ENCODE measurements around the gene MAP3K15. TPM values are rescaled to one million over a fixed set of nuclear protein-coding genes. Genes with fewer than 3 reads are reported as not detected.
A peak's percentile ranks its signal among the peaks of the same experiment; 100 is the strongest.

Gene MAP3K15
- total RNA-seq, 2 experiments from 2014 or later: 0.28 to 0.38 TPM

DNA sequence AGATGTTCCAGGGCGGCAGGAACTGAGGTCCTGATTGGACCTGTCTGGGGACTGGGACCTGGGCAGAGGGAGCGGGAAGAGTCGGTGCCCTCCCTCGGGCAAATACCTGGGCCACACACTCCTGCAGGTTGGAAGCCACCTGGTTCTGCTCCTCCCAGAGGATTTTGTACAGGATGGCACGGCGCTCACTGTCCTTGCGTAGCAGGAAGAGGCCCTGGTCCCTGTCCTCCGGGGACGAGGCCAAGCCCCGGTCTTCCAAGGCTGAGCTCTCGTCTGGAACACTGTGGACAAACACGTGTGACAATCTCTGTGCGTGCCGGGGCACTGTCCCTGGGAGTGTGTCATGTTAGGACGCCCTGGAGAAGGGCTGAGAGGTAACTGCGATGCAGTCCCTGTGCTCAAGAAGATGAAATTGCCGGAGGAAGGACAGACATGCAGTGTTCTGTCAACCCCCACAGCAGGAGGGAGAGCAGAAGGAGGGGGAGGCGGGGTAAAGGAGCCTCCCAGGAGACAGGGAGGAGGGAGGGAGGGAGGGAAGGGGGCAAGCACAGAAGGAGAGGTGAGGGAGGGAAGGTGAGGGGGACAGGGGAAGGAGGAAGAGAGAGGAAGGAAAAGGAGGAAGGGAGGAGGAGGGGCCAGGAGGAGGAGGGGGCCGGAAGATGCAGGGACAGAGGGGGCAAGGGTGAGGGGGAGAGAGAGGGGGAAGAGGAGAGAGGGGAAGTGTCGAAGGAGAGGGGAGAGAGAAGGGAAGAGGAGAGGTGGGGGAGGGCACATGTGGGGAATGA is 142.6 kb downstream of the MAP3K15 start:
- no peaks in the 10 kb centered on the region for H3K36me3 Mint-ChIP-seq (ENCODE audit: low read depth)
- ChIA-PET CTCF (interaction anchor here (0.6 to 1.5 kb wide), 8 partner anchors 12 to 1765 kb away, joined by 3 to 4 read pairs (median 4); no protein-coding TSS in a partner anchor), POLR2A (interaction anchor here (1.1 kb wide), 1 partner anchor 285 kb away, joined by 3 read pairs; no protein-coding TSS in a partner anchor)
- peaks cover 7% of the 10 kb centered on the region for H3K4me1 Mint-ChIP-seq
- no peak for DNase-seq
- H3K27me3 Mint-ChIP-seq: peaks cover 2% of the 10 kb centered on the region
- no peaks in the 10 kb centered on the region for H3K9me3 Mint-ChIP-seq
- peak overlapping the region; percentile 64 for H3K4me3 Mint-ChIP-seq
- no peak overlapping the region for H3K27ac Mint-ChIP-seq

DNA sequence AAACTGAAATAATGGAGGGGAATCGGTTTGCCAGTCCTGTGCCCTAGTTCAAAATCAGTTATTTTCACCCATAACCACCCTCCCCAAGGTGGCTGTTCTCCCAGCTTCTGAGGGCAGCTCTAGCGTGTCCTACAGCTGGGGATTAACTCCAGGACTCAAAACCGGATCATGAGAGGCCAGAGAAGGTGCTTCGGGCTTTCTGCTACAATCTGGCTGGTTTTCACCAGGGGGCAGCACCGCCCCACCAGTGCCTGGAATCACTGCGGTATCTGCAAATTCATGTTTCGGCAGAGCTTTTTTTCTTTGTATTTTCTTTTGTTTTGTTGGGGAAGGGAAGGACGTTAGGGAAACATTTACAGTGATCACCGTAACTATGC is 143.2 kb downstream of the MAP3K15 start:
- ChIA-PET POLR2A (interaction anchor here (1.1 kb wide), 1 partner anchor 286 kb away, joined by 3 read pairs; no protein-coding TSS in a partner anchor), CTCF (interaction anchor here (0.6 to 1.5 kb wide), 9 partner anchors 11 to 1764 kb away, joined by 3 to 6 read pairs (median 4); no protein-coding TSS in a partner anchor)
- peak; percentile 70 for DNase-seq
- Mint-ChIP-seq H3K27me3 (peaks cover 2% of the 10 kb centered on the region), H3K27ac (no peak overlapping the region), H3K4me1 (peaks cover 7% of the 10 kb centered on the region), H3K36me3 (ENCODE audit: low read depth) (no peaks in the 10 kb centered on the region), H3K4me3 (peak overlapping the region; percentile 64), H3K9me3 (no peaks in the 10 kb centered on the region)

DNA sequence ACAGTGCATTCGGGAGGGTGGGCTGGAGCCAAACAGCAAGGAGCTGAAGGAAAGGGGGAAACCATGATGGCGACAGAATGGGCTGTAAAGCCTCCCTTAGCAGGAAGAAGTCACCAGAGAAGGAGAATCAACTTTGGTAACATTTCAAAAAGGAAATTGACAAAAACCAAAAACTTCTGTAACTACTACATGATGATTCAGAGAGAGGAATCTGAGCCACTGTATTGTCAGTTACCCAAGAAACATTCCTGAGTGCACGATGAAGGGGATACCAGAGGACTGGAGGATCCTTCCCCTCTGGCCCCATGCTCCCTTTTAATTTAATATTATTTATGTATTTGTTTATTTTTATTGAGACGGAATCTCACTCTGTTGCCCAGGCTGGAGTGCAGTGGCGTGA is 145.2 kb downstream of the MAP3K15 start:
- peaks cover 2% of the 10 kb centered on the region for H3K9me3 Mint-ChIP-seq
- no peak overlapping the region for H3K4me3 Mint-ChIP-seq
- H3K36me3 Mint-ChIP-seq (ENCODE audit: low read depth): peaks cover 12% of the 10 kb centered on the region
- H3K27me3 Mint-ChIP-seq: peaks cover 2% of the 10 kb centered on the region
- DNase-seq: no peak
- ChIA-PET POLR2A (no interaction called here), CTCF (interaction anchor here (0.7 kb wide), 1 partner anchor 520 kb away, joined by 3 read pairs; no protein-coding TSS in a partner anchor)
- H3K27ac Mint-ChIP-seq: no peak overlapping the region
- H3K4me1 Mint-ChIP-seq: peaks cover 7% of the 10 kb centered on the region

DNA sequence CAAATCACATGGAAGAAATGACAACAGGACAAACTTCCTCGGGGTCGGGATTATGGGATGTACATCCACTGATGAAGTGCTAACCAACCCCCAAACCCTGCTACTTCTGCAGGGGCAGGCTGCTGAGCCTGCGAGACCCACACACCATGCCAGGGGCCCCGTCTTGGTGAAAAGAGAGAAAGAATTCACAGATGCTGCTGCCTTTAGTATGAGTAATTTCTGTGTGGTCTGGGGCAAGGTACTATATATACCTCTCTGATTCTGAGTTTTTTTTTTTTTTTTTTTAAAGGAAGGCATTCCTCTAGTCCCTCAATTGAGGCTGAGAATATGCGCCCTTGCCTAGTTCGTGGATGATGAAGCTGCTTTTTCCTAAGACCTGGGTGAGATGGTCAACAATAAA is 146.7 kb downstream of the MAP3K15 start:
- no peak for DNase-seq
- peaks cover 7% of the 10 kb centered on the region for H3K4me1 Mint-ChIP-seq
- no peak overlapping the region for H3K4me3 Mint-ChIP-seq
- peaks cover 12% of the 10 kb centered on the region for H3K36me3 Mint-ChIP-seq (ENCODE audit: low read depth)
- ChIA-PET CTCF (no interaction called here), POLR2A (no interaction called here)
- peaks cover 2% of the 10 kb centered on the region for H3K27me3 Mint-ChIP-seq
- H3K27ac Mint-ChIP-seq: no peak overlapping the region
- peaks cover 2% of the 10 kb centered on the region for H3K9me3 Mint-ChIP-seq

DNA sequence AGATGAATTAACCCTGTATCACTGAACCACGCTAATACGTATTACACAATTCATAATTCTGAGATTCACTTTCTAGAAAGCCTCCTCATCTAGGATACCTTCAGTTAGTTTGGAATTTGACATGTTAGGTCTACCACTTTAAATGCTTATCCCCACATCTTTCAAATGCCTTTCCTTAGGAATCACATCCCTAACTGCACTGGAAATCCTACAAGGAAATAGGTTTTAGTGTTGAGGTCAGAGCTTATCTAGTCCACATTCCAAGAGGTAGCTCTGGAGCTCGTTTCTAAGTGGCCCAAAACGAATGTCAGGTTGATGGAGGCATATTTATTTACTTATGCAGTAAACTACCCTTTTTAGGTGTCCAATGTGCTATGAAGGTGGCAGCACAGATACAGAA is 153.6 kb downstream of the MAP3K15 start:
- Mint-ChIP-seq H3K27ac (no peak overlapping the region), H3K9me3 (peaks cover 2% of the 10 kb centered on the region), H3K4me3 (no peak overlapping the region), H3K27me3 (no peaks in the 10 kb centered on the region), H3K4me1 (no peaks in the 10 kb centered on the region), H3K36me3 (ENCODE audit: low read depth) (peaks cover 39% of the 10 kb centered on the region)
- ChIA-PET POLR2A (no interaction called here), CTCF (no interaction called here)
- DNase-seq: no peak

DNA sequence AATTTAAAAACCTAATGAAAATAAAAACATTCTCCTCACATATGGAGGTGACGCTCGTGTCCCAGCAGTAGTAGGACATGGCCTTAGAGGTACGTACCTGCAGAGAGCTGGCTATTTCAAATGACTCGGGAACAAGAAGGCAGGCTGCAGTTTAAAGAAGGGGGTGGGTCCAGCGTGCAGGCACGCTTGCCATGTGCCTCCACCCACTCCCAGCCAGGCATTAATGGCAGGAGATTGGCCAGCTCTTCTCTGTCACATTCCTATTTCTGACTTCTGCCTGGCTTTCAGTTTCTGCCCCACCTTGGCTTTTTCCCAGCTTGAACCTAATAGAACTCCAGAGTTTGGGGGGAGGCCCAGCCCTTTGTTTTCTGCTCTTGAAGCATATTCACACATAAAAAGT is 154.4 kb downstream of the MAP3K15 start:
- POLR2A ChIA-PET: interaction anchor here (1.2 kb wide), 1 partner anchor 10 kb away, joined by 3 read pairs; no protein-coding TSS in a partner anchor
- peaks cover 38% of the 10 kb centered on the region for H3K36me3 Mint-ChIP-seq (ENCODE audit: low read depth)
- CTCF ChIA-PET: interaction anchor here (0.9 kb wide), 1 partner anchor 11 kb away, joined by 4 read pairs; no protein-coding TSS in a partner anchor
- DNase-seq: no peak
- no peak overlapping the region for H3K27ac Mint-ChIP-seq
- H3K27me3 Mint-ChIP-seq: no peaks in the 10 kb centered on the region
- no peaks in the 10 kb centered on the region for H3K9me3 Mint-ChIP-seq
- H3K4me3 Mint-ChIP-seq: no peak overlapping the region
- no peaks in the 10 kb centered on the region for H3K4me1 Mint-ChIP-seq

DNA sequence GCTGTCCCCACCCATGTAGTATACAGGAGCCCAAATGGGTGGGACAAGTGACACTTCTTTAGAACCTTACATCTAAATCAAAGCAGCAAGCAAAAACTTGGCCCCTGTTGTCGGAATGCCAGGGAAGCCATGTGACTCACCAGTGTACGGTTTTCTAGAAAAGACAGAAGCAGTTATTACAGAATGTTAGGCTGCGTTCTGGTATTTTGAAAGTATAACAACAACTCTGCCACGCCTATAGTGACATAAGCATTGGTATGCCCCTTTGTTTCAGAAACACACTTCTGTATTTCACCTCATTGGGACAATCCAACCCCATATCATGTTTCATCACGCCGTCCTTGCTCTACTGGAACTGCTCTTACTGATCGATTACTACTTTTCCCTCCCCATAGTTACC is 156.8 kb downstream of the MAP3K15 start:
- Mint-ChIP-seq H3K9me3 (no peaks in the 10 kb centered on the region), H3K27ac (no peak overlapping the region), H3K36me3 (ENCODE audit: low read depth) (peaks cover 43% of the 10 kb centered on the region), H3K27me3 (no peaks in the 10 kb centered on the region), H3K4me3 (no peak overlapping the region), H3K4me1 (no peaks in the 10 kb centered on the region)
- CTCF ChIA-PET: no interaction called here
- POLR2A ChIA-PET: no interaction called here
- DNase-seq: no peak

DNA sequence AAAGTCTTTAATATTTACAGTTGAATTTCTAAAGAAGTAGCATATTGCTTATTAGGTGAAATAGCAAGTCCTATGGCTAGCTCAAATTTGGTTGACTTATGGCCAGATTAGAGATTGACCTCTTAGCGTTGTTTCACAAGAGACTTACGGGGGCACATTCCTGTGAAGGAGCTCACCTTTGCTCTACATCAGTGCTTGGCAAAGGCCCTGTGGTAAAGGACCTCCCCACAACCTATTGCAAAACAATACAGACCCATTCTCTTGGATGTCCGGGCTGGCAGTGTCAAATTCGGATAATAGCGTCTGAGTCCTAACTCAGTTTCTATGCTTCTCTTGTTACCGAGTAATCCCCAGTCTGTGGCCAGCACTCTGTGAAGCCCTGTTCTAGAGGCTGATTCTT is 160.7 kb downstream of the MAP3K15 start:
- Mint-ChIP-seq H3K4me3 (no peak overlapping the region), H3K4me1 (peaks cover 17% of the 10 kb centered on the region), H3K9me3 (no peaks in the 10 kb centered on the region), H3K27me3 (no peaks in the 10 kb centered on the region), H3K27ac (no peak overlapping the region), H3K36me3 (ENCODE audit: low read depth) (peaks cover 52% of the 10 kb centered on the region)
- DNase-seq: no peak
- ChIA-PET POLR2A (no interaction called here), CTCF (no interaction called here)

DNA sequence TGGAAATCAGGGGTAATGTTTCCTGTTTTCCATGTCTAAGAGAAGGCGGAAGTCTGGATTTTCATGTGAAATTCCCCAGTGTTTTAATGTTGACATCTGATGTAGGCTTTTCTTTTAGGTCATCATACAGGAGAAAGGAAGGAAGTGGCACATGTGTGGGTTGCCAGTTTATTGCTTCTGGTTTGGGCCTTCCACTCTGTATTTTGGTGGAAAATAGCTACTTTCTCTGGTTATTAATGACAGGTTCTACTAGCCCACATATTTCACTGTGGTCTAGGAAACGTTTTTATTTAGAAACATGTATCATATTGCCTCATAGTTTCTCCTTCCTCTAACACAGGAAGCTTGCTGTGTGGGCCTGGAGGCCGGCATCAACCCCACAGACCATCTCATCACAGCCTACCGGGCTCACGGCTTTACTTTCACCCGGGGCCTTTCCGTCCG is 164.3 kb downstream of the MAP3K15 start:
- CTCF ChIA-PET: no interaction called here
- peak overlapping the region; percentile 26 for H3K4me3 Mint-ChIP-seq
- peaks cover 38% of the 10 kb centered on the region for H3K36me3 Mint-ChIP-seq (ENCODE audit: low read depth)
- POLR2A ChIA-PET: interaction anchor here (0.7 kb wide), 1 partner anchor 10 kb away, joined by 3 read pairs; no protein-coding TSS in a partner anchor
- peaks cover 29% of the 10 kb centered on the region for H3K4me1 Mint-ChIP-seq
- H3K27me3 Mint-ChIP-seq: no peaks in the 10 kb centered on the region
- peak; percentile 31 for DNase-seq
- H3K27ac Mint-ChIP-seq: peak overlapping the region; percentile 85
- no peaks in the 10 kb centered on the region for H3K9me3 Mint-ChIP-seq

DNA sequence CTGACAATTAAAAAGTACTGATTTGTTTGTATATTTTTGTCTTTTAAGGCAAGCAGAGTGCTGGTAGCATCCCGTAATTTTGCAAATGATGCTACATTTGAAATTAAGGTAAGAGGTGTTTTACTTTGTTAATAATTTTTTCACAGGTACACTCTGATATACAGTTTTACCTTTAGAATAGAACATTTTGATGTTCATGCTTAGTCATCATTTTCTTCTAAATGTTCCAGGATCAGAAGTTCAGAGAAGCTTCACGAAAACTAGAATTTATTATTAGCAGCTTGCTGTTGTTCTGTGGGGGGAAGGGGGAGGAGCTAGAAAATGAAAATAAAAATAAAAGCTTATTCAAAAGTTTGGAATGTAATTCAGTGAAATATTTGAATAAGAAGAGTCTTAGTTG is 166.0 kb downstream of the MAP3K15 start:
- Mint-ChIP-seq H3K27me3 (no peaks in the 10 kb centered on the region), H3K4me1 (peaks cover 39% of the 10 kb centered on the region), H3K9me3 (no peaks in the 10 kb centered on the region), H3K4me3 (no peak overlapping the region), H3K36me3 (ENCODE audit: low read depth) (peaks cover 28% of the 10 kb centered on the region), H3K27ac (no peak overlapping the region)
- no peak for DNase-seq
- CTCF ChIA-PET: no interaction called here
- POLR2A ChIA-PET: no interaction called here

DNA sequence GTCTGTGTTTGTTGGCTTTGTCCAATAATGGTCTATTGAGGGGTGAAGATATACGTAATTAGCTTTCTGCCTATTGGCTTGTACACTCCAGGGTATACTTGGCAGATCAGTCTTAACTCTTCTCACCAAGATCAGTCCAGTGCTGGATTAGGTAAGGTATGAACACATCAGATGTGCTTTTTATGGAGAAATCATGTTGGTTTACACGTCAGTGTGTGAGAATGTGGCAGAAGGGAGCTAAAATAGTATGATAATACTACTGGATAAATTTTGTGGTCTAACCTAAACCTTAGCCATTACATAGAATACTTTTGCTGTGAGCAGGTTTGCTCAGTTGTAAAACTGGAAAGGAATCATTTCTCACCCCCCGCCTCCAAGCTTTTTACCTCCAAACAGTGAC is 167.4 kb downstream of the MAP3K15 start:
- Mint-ChIP-seq H3K36me3 (ENCODE audit: low read depth) (peaks cover 22% of the 10 kb centered on the region), H3K4me1 (peaks cover 44% of the 10 kb centered on the region), H3K4me3 (no peak overlapping the region), H3K9me3 (no peaks in the 10 kb centered on the region), H3K27ac (no peak overlapping the region), H3K27me3 (no peaks in the 10 kb centered on the region)
- DNase-seq: no peak
- ChIA-PET POLR2A (no interaction called here), CTCF (interaction anchor here (1.1 kb wide), 1 partner anchor 14 kb away, joined by 3 read pairs; no protein-coding TSS in a partner anchor)

DNA sequence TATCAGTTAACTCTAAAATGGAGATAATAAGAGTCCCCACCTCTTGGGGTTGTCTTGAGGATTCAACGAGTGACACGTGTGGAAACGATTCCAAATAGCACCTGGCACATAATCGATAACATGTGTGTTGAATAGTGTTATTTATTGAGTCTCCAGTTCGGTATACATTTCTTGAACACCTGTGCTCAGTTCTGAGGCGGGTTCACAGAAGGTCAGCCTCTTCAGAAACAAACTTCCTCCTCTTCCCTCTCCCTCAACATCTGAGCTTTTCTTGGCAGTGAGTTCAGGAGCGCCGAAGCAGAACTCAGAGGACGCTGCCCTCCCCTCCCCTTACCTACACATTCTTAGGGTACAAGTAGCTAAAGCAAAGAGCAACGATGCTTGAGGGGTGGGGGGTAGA is 170.6 kb downstream of the MAP3K15 start:
- H3K27ac Mint-ChIP-seq: peak overlapping the region; percentile 81
- ChIA-PET POLR2A (no interaction called here), CTCF (no interaction called here)

DNA sequence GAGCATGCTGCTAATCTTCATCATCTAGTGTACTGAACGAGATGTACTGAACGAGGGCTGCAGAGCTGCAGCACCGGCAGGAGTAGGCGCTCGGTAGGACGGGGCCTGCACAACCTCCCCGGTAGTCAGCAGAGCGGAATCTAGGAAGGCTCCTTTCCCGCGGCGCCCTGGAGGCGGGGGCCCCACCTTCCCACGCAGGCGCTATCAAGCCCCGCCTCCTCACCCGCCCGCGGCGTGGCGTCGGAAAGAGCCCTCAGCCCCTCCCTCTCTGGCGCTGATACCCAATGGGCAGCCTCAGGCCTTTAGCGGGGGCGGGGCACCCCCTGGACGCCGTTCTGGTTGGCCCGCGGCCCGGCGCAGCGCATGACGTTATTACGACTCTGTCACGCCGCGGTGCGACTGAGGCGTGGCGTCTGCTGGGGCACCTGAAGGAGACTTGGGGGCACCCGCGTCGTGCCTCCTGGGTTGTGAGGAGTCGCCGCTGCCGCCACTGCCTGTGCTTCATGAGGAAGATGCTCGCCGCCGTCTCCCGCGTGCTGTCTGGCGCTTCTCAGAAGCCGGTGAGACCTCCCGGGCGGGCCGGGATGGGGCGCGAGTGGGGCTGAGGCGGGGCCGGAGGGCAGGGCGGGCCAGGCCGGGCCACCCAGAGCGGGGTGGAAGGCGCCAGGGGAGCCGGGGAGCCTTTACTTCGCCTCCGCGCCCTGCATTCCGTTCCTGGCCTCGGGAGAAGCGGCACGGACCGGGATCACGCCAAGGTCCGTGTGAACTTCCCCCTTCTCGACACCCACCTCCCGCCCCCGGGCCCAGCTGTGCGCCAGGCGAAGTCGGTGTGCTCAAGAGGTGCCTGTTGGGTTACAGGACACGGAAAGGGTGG is 171.5 kb downstream of the MAP3K15 start, which contains the start of gene PDHA1:
Gene PDHA1, plus strand, starts transcription at position 393 of the 874 bp plus-strand sequence. Its CDS starts 111 bp downstream, at position 504.
- peak; percentile 93 for DNase-seq
- peaks cover 4% of the 10 kb centered on the region for H3K36me3 Mint-ChIP-seq (ENCODE audit: low read depth)

More for the DNA sequence above, 170.6 kb downstream of the MAP3K15 start:
- no peaks in the 10 kb centered on the region for H3K9me3 Mint-ChIP-seq
- H3K4me1 Mint-ChIP-seq: peaks cover 27% of the 10 kb centered on the region
- no peaks in the 10 kb centered on the region for H3K27me3 Mint-ChIP-seq
- H3K36me3 Mint-ChIP-seq (ENCODE audit: low read depth): peaks cover 5% of the 10 kb centered on the region
- no peak for DNase-seq
- H3K4me3 Mint-ChIP-seq: peak overlapping the region; percentile 79

More for the DNA sequence above, 171.5 kb downstream of the MAP3K15 start, which contains the start of gene PDHA1:
- Mint-ChIP-seq H3K27ac (peak within 1 kb of the TSS; percentile 81), H3K27me3 (peaks cover 2% of the 10 kb centered on the region), H3K9me3 (no peaks in the 10 kb centered on the region), H3K4me1 (peaks cover 26% of the 10 kb centered on the region), H3K4me3 (peak within 1 kb of the TSS; percentile 79)
- CTCF ChIA-PET: no interaction called here
- POLR2A ChIA-PET: no interaction called here
